GM18520 (cell line): ENCODE data around the gene SKIL.

Experiments used
- ATAC-seq: cut with Tn5 transposase; IDR thresholded peaks from one replicate; pipeline ENCODE4 v1.9.1; 2021; ENCODE audit not compliant: unreplicated experiment

SKIL gene

DNA sequence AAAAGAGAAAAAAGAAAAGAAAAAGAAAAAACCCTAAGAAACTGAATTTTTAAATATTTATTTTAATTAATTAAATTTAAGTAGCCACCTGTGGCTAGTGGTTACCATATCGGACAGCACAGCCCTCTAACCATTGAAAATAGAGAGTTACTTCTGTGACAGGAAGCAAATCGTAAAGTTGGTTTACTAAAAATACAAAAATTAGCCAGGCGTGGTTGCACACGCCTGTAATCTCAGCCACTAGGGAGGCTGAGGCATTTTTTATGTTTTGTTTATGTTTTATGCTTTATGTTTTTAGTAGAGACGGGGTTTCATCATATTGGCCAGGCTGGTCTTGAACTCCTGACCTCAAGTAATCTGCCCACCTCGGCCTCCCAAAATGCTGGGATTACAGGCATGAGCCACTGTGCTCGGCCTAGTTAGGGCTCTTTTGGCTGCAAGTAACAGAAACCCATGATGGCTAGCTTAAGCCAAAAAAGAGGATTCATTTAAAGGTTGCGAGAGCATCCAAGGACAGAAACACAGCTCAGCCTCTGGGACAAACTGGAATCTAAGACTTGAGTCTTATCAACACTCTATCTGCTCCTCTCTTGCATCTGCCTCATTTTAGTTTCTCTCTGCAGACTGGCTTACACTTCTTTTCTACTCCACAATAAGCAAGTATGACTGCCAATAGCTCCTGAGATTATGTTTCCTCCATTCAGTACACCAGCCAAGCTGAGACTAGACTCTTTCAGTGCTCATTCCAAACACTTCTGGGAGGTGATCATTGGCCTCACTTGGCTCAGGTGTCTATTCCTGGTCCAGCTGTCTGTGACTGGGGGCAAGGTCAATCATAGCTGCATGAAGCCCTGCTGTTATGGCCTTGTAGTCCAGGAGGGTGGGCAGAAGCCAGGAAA lies 6.8 kb upstream of the SKIL start:
- no peak for ATAC-seq

DNA sequence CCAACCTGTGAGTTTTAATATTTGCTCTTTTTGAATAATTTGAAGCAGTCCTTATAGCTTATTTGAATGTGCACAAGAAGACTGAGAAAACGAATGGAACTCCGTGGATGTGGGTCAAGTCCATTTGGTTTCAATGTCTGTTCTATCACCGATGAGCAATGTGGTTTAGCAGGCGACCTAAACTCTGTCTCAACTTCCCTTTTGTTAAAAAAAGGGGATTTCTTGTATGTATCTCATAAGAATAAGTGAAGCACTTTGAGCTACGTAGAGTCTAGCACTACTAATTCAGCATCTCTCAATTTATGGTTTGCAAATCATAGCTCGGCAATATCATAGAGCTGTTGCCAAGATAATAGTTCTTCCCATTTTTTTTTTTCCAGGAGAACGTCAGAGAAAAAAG lies 4.6 kb upstream of the SKIL start:
- ATAC-seq = peak; percentile 23

DNA sequence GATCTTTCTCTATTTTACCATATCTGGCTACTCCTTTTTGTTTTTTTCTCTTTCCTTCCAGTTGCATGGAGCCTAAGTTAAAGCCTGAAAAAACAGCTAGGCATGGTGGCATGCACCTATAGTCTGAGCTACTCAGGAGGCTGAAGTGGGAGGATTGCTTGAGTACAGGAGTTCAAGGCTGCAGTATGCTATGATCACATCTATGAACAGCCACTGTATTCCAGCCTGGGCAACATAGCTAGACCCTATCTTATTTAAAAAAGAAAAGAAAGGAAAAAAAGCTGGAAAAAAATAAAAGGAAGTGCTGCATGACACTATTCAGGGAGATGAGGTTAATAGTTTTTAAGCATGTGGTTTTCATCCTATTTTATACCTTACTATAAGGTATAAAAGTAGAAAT lies 4.0 kb upstream of the SKIL start:
- no peak for ATAC-seq

DNA sequence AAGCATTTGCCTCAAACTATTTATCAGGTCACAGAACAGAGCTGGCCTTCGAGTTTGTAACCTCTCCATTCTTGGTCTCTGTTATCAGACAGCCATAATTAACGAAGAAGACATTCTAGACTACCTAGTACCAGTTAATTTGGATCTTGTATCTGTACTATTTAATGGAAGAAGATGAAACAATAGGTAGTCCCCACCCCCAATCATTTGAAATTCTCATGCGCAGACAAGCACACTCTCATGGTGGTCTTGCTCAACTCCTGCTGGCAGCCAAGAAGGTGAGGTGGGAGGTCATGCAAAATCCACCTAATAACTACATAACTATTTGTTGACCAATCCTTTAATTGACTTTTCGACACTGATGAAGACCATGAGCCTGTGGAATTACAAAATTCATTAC lies 2.8 kb upstream of the SKIL start:
- no peak for ATAC-seq

DNA sequence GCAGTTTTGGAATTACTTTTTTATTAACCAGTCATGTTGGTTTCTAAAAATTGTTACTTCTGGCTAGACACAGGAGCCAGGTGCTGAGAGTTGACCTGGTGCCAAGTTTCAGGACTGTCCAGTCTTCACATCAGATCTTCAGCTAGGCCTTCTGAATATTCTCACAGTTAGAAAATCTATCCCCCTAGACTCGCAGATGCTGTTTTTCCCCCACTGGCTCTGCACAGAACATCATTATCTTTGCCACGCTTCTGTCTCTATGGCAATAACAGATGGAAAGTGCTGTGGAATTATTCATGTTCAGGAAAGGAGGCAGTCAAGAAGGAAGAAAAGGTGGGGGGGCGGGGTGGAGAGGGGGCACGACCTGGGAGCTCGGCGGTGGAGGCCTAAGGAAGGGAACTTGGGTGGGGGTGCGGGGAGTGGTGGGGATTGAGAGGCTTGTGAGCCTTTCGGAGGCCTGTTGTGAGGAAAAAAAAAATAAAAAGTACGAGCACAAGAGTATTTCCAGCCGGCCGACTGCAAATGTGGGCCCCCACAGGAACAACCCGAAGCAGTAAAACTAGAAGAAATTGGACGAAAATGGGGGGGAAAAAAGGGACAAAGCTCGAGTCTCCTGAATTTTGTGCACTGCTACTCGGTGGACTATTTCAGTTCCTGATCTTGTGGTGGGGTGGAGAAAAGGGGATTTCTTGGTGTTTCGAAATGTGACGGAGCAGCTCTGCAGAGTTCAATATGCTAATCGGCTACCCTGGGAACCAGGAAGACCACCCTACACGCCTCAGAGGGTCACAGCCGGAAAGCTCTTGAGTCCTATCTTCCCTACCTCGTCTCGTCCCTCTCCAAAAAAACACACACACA lies 1.5 kb upstream of the SKIL start:
- no peak for ATAC-seq

DNA sequence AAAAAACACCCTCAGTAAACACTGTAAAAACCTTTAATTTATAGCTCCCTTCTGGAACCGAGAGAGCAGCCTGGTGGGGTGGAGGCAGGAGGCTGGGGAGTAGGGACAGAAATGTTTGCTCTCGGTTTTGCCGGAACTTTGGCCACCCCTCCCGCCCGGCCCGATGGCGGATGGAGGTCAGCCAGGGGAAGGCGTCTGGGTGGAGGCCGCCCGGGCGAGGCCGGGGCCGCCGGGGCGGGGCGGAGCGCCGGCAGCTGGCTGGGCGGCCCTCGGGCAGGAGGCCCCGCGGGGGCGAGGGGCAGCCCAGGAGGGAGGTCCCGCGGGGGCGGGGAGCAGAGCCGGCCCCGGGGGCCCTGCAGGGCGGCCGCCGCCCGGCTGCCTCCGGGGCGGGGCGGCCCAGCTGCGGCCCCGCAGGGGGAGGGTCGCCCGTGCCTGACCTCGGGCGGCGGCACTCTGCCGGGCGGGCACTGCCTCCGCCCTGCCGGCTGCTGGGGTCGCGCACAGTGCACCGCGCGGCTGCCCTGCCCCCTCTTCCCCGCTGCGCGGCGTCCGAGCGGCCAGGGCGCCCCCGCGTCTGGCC lies 829 bp upstream of the SKIL start:
- ATAC-seq = peak; percentile 36

DNA sequence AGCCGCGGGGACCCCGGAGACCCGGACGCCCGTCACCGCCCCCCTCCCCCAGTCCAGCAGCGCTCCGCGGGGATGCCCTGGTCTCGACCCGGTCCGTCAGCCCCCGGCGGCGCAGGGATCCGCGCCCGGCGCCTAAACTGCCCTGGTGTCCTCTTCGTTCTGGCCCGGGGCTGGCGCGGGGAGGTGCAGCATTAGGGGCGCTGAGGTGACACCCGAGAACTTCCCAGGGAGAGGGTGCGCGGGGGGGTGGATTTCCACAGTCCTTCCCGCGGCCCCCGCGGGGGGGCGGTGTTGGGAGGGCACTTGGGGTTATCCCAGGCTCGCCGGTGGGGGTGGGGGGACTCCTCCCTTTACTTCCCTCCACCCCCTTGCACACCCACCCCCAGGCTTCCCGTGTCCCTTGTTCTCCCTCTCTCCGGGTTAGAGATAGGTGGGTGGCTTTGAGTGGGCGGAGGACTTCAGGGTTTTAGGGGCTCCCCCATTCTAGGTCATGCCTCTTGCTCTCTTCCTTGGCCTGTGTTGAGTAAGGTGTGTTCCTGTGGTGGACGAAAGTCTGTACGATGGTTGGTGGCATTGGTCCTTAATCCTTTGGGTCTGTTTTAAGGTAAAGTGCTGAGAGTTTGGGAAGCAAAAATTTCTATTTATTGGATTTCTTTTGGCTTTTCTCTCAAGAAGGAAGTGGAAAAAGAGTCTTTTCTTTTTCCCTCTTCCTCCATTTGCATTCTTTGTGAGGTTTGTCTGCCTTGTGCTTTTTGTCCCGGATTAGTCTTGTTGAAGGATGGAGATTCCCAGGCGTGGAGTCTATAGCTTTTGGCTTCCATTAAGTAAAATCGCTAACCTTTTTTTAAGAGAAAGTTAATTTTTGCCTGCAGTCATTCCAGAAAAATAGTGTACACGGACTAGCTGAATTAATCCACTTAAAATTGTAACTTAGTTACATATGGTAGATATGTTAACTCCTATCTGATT lies 811 bp downstream of the SKIL start:
- ATAC-seq = no peak

DNA sequence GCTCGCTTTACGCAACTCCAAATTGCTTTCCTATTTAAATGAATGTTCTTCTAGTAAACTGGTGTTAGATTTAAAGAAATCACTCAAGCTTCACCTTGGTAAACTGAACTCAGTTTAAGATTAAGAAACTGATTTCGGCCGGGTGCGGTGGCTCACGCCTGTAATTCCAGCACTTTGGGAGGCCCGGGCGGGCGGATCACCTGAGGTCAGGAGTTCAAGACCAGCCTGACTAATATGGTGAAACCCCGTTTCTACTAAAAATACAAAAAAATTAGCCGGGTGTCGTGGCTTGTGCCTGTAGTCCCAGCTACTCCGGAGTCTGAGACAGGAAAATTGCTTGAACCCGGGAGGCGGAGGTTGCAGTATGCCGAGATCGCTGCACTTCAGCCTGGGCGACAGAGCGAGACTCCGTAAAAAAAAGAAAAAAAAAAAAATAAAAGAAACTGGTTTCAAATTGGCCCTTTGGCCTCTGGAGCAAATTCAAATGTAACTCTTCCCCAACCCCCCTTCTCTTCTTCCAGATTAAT lies 1.7 kb downstream of the SKIL start:
- no peak for ATAC-seq

DNA sequence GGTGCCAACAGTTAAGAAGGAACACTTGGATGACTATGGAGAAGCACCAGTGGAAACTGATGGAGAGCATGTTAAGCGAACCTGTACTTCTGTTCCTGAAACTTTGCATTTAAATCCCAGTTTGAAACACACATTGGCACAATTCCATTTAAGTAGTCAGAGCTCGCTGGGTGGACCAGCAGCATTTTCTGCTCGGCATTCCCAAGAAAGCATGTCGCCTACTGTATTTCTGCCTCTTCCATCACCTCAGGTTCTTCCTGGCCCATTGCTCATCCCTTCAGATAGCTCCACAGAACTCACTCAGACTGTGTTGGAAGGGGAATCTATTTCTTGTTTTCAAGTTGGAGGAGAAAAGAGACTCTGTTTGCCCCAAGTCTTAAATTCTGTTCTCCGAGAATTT lies 3.0 kb downstream of the SKIL start:
- ATAC-seq = no peak

DNA sequence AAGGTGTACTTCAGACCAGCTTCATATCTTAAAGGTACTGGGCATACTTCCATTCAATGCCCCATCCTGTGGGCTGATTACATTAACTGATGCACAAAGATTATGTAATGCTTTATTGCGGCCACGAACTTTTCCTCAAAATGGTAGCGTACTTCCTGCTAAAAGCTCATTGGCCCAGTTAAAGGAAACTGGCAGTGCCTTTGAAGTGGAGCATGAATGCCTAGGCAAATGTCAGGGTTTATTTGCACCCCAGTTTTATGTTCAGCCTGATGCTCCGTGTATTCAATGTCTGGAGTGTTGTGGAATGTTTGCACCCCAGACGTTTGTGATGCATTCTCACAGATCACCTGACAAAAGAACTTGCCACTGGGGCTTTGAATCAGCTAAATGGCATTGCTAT lies 3.4 kb downstream of the SKIL start:
- no peak for ATAC-seq

DNA sequence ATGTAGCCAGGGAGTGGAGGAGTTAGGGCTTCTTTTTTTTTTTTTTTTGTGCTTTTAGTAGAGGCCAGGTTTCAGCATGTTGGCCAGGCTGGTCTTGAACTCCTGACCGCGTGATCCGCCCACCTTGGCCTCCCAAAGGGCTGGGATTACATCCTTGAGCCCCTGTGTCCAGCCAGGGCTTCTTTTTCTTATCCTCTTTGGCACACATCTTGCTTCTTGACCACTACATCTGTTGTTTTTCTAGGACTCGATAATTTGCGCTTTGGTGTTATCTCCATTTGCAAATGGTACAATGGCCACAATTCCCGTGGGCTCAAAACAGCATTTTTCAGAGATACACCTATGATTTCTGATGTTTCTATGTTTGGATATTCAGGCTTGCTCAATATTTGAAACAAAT lies 4.2 kb downstream of the SKIL start:
- ATAC-seq = no peak

DNA sequence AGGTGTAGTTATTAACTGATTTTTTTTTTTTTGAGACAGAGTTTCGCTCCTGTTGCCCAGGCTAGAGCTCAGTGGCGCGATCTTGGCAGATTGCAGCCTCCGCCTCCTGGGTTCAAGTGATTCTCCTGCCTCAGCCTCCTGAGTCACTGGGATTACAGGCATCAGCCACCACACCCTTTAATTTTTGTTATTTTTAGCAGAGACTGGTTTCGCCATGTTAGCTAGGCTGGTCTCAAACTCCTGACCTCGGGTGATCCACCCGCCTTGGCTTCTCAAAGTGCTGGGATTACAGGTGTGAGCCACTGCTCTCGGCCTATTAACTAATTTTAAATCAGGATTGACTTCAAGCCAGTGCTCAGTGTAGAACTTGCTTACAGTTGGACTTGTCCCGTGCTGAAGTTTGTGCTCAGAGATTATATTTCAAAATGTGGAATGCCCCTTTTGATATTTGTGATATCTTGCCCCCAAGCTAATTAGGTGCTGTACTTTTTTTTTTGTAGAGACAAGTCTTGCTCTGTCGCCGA lies 6.0 kb downstream of the SKIL start:
- no peak for ATAC-seq

DNA sequence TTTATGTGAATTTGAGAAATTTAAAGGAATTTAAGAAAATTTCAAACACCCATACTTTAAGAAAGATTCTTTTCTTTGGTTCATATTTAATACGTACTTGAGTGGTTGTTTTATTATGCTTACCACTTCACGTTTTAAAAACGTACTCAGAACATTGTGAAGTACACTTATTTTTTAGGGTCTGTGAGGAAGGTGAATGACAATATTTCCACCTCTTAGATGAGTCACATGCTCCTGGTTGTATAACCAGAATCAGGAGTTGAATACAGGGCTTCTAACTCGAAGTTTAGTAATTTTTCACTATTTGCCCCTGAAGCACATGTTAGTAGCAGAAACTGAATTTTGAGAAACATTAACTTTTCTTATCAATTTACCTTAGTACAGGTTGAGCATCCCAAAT lies 7.5 kb downstream of the SKIL start:
- no peak for ATAC-seq

DNA sequence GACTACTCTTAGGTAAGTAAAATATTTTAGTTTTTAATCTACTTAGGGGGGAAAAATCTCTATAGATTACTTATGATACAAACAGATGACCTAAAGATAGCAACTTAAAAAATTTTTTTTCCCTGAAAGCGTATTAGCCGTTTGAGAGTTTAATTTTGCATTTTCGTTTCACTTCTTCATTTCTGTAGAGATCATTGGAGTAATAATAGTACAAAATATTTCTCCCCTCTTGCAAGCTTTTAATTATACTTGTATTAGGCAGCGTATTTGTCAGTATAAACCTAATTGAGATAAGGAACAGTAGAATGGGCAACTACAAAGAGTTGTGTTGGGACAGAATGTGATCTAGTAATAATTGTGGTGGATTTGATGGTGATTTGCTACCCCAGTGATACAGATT lies 10.3 kb downstream of the SKIL start:
- no peak for ATAC-seq

DNA sequence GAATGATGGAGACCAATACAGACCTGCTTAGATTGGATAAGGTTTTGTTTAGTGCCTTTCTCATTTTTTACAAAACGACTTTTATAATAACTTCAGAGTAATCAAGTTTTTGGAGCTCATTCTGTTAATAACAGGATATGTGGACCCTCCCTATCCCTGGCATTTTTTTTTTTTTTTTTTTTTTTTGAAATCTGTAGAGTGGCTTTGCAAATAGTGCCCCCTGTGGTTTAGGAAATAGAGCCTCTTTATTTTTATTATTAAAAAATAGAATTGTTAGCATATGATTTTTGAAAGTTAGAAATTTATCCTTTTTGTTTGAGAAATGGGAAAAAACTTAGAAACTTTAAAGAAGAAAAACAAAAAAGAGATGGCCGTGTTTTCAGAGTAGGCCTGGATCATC lies 11.4 kb downstream of the SKIL start:
- no peak for ATAC-seq

DNA sequence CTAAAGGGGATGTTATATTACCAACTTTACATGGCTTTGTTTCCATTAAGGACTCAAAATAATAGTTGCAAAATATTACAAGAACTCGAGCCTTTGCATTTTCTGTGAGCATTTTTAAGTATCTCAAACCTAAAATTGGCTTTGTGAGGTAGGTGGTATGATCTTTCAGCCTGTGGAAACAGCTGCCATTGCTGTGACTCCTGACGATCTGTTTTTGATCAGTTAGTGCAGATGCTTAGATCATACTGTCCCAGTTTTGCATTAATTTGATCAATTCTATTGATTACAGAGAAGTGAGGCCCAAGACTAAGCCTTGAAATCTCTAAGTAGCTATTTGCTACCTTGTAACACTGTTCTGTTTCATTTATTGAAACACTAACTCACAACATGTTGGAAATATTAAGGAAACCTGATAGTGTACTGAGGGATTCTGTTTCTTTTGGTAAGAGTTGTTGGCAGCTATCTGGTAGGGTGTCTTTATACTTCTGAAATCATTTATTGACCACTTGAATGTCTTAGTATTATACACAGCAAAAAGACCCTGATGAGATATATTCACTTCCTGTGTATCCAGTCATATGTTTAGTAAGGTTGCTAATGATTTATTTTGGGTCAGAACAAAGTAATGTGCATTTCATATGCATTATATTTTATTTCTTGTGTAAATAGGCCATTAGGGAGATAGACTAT lies 14.8 kb downstream of the SKIL start:
- ATAC-seq = no peak

DNA sequence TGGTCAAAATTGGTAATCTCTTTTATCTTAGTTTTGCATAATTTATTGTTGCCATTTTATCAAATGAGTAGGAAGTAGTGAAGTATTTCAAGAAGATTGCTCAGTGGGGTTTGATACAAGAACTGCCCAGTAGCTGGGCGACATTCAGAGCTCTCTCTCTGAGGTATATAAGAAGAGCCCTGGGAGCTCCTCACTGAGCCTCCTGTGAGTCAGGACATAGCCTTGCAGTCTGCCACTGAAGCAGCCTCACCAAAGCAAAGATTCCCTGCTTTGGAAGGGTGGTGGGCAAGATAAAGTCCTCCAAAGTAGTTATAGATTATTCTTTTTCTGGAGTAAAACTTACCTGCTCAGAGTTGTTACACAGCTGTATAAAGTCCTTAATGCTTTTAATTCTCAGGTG lies 26.1 kb downstream of the SKIL start:
- ATAC-seq = no peak

DNA sequence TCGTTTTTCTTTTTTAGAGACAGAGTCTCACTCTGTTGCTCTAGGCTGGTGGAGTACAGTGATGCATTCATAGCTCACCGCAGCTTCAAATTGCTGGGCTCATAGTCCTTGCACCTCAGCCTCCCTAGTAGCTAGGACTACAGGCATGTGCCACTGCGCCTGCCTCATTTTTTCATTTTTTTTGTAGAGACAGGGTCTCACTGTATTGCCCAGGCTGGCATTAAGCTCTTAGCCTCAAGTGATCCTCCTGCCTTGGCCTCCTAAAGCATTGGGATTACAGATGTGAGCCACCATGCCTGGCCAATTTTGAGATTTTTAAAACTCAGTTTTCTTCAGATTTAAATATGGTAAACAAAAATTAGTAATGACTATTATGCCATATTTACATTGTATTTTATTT lies 29.0 kb downstream of the SKIL start:
- no peak for ATAC-seq

DNA sequence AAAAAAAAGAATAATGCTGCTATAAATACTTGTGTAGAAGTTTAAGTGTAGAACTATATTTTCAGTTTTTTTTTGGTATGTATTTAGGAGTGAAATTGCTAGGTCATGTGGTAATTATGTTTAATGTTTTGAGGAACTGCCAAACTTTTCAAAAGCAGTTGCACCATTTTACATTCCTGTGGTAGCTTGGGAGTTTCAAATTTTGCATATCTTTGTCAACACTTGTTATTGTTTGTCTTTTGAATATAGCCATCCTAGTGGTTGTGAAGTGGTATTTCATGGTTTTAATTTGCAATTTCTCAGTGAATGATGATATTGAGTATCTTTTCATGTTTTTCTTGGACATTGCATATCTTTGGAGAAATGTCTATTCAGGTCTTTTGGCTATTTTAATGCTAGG lies 30.4 kb downstream of the SKIL start:
- no peak for ATAC-seq

DNA sequence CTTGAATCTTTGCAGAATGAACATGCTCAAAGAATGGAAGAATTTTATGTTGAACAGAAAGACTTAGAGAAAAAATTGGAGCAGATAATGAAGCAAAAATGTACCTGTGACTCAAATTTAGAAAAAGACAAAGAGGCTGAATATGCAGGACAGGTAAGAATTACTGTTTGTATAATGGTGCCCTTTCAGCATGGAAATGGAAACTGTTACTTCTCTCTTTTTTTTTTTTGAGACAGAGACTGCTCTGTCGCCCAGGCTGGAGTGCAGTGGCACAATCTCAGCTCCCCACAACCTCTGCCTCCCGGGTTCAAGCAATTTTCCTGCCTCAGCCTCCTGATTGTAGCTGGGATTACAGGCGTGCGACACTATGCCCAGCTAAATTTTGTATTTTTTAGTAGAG lies 33.6 kb downstream of the SKIL start:
- no peak for ATAC-seq
